GM23338 (cell line): Measurements from ENCODE around the gene CYTH1. TPM values are rescaled to one million over a fixed set of nuclear protein-coding genes. Genes with fewer than 3 reads are reported as not detected.

ENCODE experiments used
- ATAC-seq: fragments of 200-7000 bp; cut with Tn5 transposase; 3 replicates; pipeline ENCODE4 v1.9.1; 2020
- DNase-seq: peaks from one replicate; pipeline ENCODE4 v3.0.0-alpha.2; 2015; ENCODE audit warnings: low spot score
- H2AFZ ChIP-seq: fragments of 200-600 bp; sonication (generic); 2 replicates; pipeline ENCODE4 v1.8.0; 2016; ENCODE audit warnings: antibody characterized with exemption, mild to moderate bottlenecking, moderate library complexity
- H3F3A ChIP-seq: fragments of 200-600 bp; sonication (generic); replicated peaks from 2 replicates; pipeline ENCODE4 v1.8.0; 2017; ENCODE audit warnings: antibody characterized with exemption, mixed run types, low read depth
- H3K27ac ChIP-seq: fragments of 200-600 bp; sonication (generic); 2 replicates; pipeline ENCODE4 v1.6.1; 2016; ENCODE audit warnings: low read depth
- H3K27me3 ChIP-seq: fragments of 200-600 bp; sonication (generic); 2 replicates; pipeline ENCODE4 v1.8.0; 2016; ENCODE audit warnings: mild to moderate bottlenecking, mixed run types, moderate library complexity; ENCODE audit not compliant: insufficient read depth
- H3K36me3 ChIP-seq: fragments of 200-600 bp; sonication (generic); 2 replicates; pipeline ENCODE4 v1.8.0; 2016; ENCODE audit warnings: mild to moderate bottlenecking; ENCODE audit not compliant: insufficient read depth
- H3K4me1 ChIP-seq: fragments of 200-600 bp; sonication (generic); 2 replicates; pipeline ENCODE4 v1.8.0; 2016; ENCODE audit warnings: mild to moderate bottlenecking, moderate library complexity; ENCODE audit not compliant: insufficient read depth
- H3K4me2 ChIP-seq: fragments of 200-600 bp; sonication (generic); 2 replicates; pipeline ENCODE4 v1.7.1; 2017; ENCODE audit warnings: mixed run types
- H3K4me3 ChIP-seq: fragments of 200-600 bp; sonication (generic); 2 replicates; pipeline ENCODE4 v1.6.1; 2016; ENCODE audit warnings: mixed run types
- H3K79me2 ChIP-seq: fragments of 200-600 bp; sonication (generic); replicated peaks from 2 replicates; pipeline ENCODE4 v1.8.0; 2017; ENCODE audit warnings: mild to moderate bottlenecking; ENCODE audit not compliant: insufficient read depth
- H3K9me2 ChIP-seq: fragments of 200-600 bp; sonication (generic); 2 replicates; pipeline ENCODE4 v1.8.0; 2017; ENCODE audit not compliant: insufficient read depth
- H4K20me1 ChIP-seq: fragments of 200-600 bp; sonication (generic); replicated peaks from 2 replicates; pipeline ENCODE4 v1.8.0; 2017; ENCODE audit warnings: mild to moderate bottlenecking; ENCODE audit not compliant: insufficient read depth
- H3K27ac Mint-ChIP-seq: 2 replicates; pipeline ENCODE4 v1.8.0; 2020; ENCODE audit warnings: inconsistent platforms, mild to moderate bottlenecking, moderate library complexity, mixed read lengths
- H3K27me3 Mint-ChIP-seq: 3 replicates; pipeline ENCODE4 v1.8.0; 2022; ENCODE audit warnings: low read depth, mild to moderate bottlenecking, moderate library complexity, mixed read lengths, inconsistent platforms; ENCODE audit not compliant: insufficient read depth, poor library complexity
- H3K36me3 Mint-ChIP-seq: 3 replicates; pipeline ENCODE4 v1.8.0; 2021; ENCODE audit warnings: low read depth, mild to moderate bottlenecking, inconsistent platforms, moderate library complexity, mixed read lengths
- H3K4me1 Mint-ChIP-seq: 3 replicates; pipeline ENCODE4 v1.8.0; 2020; ENCODE audit warnings: mild to moderate bottlenecking, inconsistent platforms, mixed read lengths
- H3K4me3 Mint-ChIP-seq: 3 replicates; pipeline ENCODE4 v1.8.0; 2021; ENCODE audit warnings: moderate library complexity, mild to moderate bottlenecking, inconsistent platforms, mixed read lengths
- H3K9me3 Mint-ChIP-seq: 3 replicates; pipeline ENCODE4 v1.8.0; 2020; ENCODE audit warnings: moderate library complexity, mild to moderate bottlenecking, inconsistent platforms, mixed read lengths
- CREB1 ChIP-seq: fragments of 250-450 bp; sonication (Bioruptor Pico); IDR thresholded peaks from 2 replicates; pipeline ENCODE4 v1.5.0; 2020; ENCODE audit warnings: low read depth, mild to moderate bottlenecking, moderate library complexity
- CTCF ChIP-seq, 2 experiments: fragments of 200-600 bp in 1 of 2; sonication (generic) in 1 of 2; conservative IDR thresholded peaks; 2 replicates each; pipeline versions ENCODE4 v1.5.1 to v1.6.1; 2016 to 2017; ENCODE audit warnings: antibody characterized with exemption in 2 of 2, low read depth in 2 of 2, mild to moderate bottlenecking in 2 of 2, moderate library complexity in 1 of 2
- EZH2 ChIP-seq: fragments of 200-600 bp; sonication (generic); IDR thresholded peaks from one replicate; pipeline ENCODE4 v1.8.0; 2017; ENCODE audit warnings: antibody characterized with exemption, mild to moderate bottlenecking, low read depth; ENCODE audit not compliant: unreplicated experiment
- EZH2phosphoT487 ChIP-seq: fragments of 200-600 bp; sonication (generic); IDR thresholded peaks from one replicate; pipeline ENCODE4 v1.8.1; 2018; ENCODE audit warnings: antibody characterized with exemption; ENCODE audit not compliant: unreplicated experiment
- NANOG ChIP-seq: IDR thresholded peaks from 2 replicates; pipeline ENCODE4 v1.6.1; 2016; ENCODE audit warnings: antibody characterized with exemption, borderline replicate concordance
- POLR2AphosphoS5 ChIP-seq: IDR thresholded peaks from 2 replicates; pipeline ENCODE4 v1.6.1; 2016; ENCODE audit warnings: antibody characterized with exemption, low read depth
- ZNF114 ChIP-seq: fragments of 250-450 bp; sonication (Bioruptor Pico); IDR thresholded peaks from 2 replicates; pipeline ENCODE4 v1.5.0; 2020; ENCODE audit warnings: mild to moderate bottlenecking, moderate library complexity
- ZNF462 ChIP-seq: fragments of 250-450 bp; sonication (Bioruptor Pico); IDR thresholded peaks from 2 replicates; pipeline ENCODE4 v1.5.0; 2020; ENCODE audit warnings: mild to moderate bottlenecking, moderate library complexity
- polyA plus RNA-seq: library from polyadenylated mRNA; unstranded; fragments of >200 nt; fragmentation: Nextera tagmentation; extraction: Ambion mirVana; gene quantifications from 2 replicates; pipeline ENCODE4 v1.2.1, GENCODE V29; 2016
- total RNA-seq: library from RNA; depleted of rRNA; stranded (reverse); fragments of >200 nt; shearing (Covaris generic); gene quantifications from 2 replicates; pipeline ENCODE4 v1.2.3, GENCODE V29; 2014
- TF ChIP-seq, protein P1 (sequence below): IDR thresholded peaks from 2 replicates; pipeline ENCODE4 v1.6.1; 2016; ENCODE audit warnings: antibody characterized with exemption

Gene CYTH1
- total and polyA plus RNA-seq, 2 experiments from 2014 or later: 13.8 to 14.5 TPM

DNA sequence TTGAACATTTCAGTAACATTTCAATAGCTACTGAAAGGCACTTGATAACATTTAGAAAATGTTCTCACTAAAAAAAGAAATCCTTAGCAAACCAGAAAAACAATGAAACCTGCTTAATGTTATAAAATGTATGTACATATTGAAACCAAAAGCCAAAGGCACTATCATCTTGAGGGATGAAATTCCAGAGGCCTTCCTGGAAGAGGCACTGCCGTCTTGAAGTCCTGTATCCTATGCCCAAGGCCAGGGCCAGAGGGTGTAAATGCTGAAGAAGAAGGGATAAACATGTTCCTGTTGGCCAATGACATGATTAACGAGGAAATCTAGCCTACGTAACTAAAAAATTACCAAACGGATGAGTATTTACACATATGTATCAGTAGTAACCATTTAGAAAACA is 147.9 kb downstream of the CYTH1 start (continued):
- TF ChIP-seq CTCF (conservative IDR thresholded peaks at IDR 0.05; ENCODE audit: low read depth in 2 of 2) (no peak), NANOG (no peak), CREB1 (CRISPR knock-in tag) (no peak)
- TF ChIP-seq, protein P1, sequence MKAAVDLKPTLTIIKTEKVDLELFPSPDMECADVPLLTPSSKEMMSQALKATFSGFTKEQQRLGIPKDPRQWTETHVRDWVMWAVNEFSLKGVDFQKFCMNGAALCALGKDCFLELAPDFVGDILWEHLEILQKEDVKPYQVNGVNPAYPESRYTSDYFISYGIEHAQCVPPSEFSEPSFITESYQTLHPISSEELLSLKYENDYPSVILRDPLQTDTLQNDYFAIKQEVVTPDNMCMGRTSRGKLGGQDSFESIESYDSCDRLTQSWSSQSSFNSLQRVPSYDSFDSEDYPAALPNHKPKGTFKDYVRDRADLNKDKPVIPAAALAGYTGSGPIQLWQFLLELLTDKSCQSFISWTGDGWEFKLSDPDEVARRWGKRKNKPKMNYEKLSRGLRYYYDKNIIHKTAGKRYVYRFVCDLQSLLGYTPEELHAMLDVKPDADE: no peak

DNA sequence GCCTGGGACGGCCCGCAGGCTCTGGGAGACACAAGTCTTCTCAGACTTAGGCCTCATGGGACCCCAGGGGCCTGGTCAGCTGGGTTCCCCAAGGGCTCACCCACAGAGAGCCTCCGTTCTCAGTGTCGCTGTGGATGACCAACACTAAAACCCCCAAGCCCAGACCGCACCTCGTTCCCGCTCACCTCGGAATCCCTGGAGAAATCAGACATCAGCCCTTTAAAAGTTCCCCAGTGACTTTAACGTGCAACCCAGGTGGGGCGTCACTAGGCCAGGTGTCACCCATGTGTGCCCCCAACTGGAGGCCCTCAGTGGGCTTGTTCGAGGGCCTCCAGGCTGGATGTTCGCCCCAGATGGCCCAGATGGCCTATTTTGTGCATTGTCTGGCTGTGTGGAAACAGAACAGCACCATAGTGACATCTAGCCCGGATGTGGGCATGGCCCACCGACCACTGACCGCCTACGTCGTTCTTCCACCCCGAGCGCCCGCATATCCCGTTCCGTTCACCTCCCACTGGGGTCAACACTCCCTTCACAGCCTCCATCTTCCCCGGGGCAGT is 152.6 kb downstream of the CYTH1 start:
- Histone ChIP-seq H3K4me1 (no peaks in the 10 kb centered on the region), H3K4me2 (no peak overlapping the region), H3K27me3 (no peaks in the 10 kb centered on the region), H4K20me1 (no peaks in the 10 kb centered on the region), H3K27ac (no peak overlapping the region), H3K4me3 (no peak overlapping the region), H3K36me3 (no peaks in the 10 kb centered on the region), H3K9me2 (no peaks in the 10 kb centered on the region), H3F3A (no peaks in the 10 kb centered on the region), H2AFZ (no peak overlapping the region), H3K79me2 (no peaks in the 10 kb centered on the region)
- DNase-seq (no peak), ATAC-seq (no peak)
- Mint-ChIP-seq H3K36me3 (no peaks in the 10 kb centered on the region; the same call in 2 of the 3 replicates), H3K27me3 (peaks cover 8% of the 10 kb centered on the region), H3K4me1 (no peaks in the 10 kb centered on the region; the same call in 2 of the 3 replicates), H3K27ac (no peak overlapping the region), H3K9me3 (no peaks in the 10 kb centered on the region), H3K4me3 (no peak overlapping the region)
- TF ChIP-seq EZH2phosphoT487: no peak
- TF ChIP-seq POLR2AphosphoS5: no peak
- TF ChIP-seq CTCF (conservative IDR thresholded peaks at IDR 0.05; ENCODE audit: low read depth in 2 of 2): no peak
- TF ChIP-seq ZNF462: no peak
- TF ChIP-seq EZH2: no peak
- no peak for TF ChIP-seq ZNF114 (CRISPR knock-in tag)
- TF ChIP-seq, protein P1: no peak
